Large intestine (tissue), 3 donors: ENCODE results near the gene BCR. TPM values are rescaled to one million over a fixed set of nuclear protein-coding genes. Genes with fewer than 3 reads are reported as not detected.

Experiments
- DNase-seq, 2 donors: peaks; one replicate each; pipeline versions ENCODE4 v3.0.0 to v3.0.0-alpha.2; 2013
- H3K27ac ChIP-seq: one replicate; pipeline ENCODE4 v1.5.1; 2013; ENCODE audit warnings: low read length
- H3K27me3 ChIP-seq: 2 replicates; pipeline ENCODE4 v1.6.1; 2013; ENCODE audit warnings: low read length; ENCODE audit not compliant: control insufficient read depth, insufficient read depth
- H3K36me3 ChIP-seq: 2 replicates; pipeline ENCODE4 v1.6.1; 2013; ENCODE audit warnings: low read length; ENCODE audit not compliant: control insufficient read depth, insufficient read depth
- H3K4me1 ChIP-seq: one replicate; pipeline ENCODE4 v1.6.1; 2013; ENCODE audit warnings: low read length; ENCODE audit not compliant: control insufficient read depth, insufficient read depth
- H3K4me3 ChIP-seq: one replicate; pipeline ENCODE4 v1.5.1; 2013; ENCODE audit warnings: low read length
- H3K9me3 ChIP-seq: one replicate; pipeline ENCODE4 v1.6.1; 2013; ENCODE audit warnings: mild to moderate bottlenecking, low read depth, low read length, moderate library complexity; ENCODE audit not compliant: control insufficient read depth
- WGBS: methylation state at CpG from one replicate; pipeline ENCODE4 v1.1.5; 2013; ENCODE audit warnings: low lambda C conversion rate; ENCODE audit not compliant: insufficient coverage; 5-methylcytosine and 5-hydroxymethylcytosine counted together
- polyA plus RNA-seq: library from polyadenylated mRNA; unstranded; fragments of 120-200 nt; gene quantifications from one replicate; pipeline ENCODE4 v1.2.1, GENCODE V29; 2013

Gene BCR
- polyA plus RNA-seq, 1 donor: 29.0 TPM

- no CpG with 5 or more reads among the region's 11 CpGs for WGBS
- Histone ChIP-seq H3K4me3 (no peak overlapping the region), H3K27ac (peak overlapping the region; percentile 0), H3K4me1 (peaks cover 35% of the 10 kb centered on the region), H3K9me3 (no peaks in the 10 kb centered on the region), H3K36me3 (no peaks in the 10 kb centered on the region), H3K27me3 (no peaks in the 10 kb centered on the region)
- DNase-seq: peak; percentile 42 to 63
Measured at GRCh38 chr22:23218867-23219251, 38.5 kb downstream of the BCR start.

GRCh38 chr22:23219317-23219716 lies 39.0 kb downstream of the BCR start:
- Histone ChIP-seq H3K9me3 (no peaks in the 10 kb centered on the region), H3K27ac (no peak overlapping the region), H3K4me3 (no peak overlapping the region), H3K27me3 (no peaks in the 10 kb centered on the region), H3K4me1 (peaks cover 40% of the 10 kb centered on the region), H3K36me3 (no peaks in the 10 kb centered on the region)
- no peak for DNase-seq
- WGBS: no CpG with 5 or more reads among the region's 10 CpGs

- Histone ChIP-seq H3K4me1 (peaks cover 41% of the 10 kb centered on the region), H3K4me3 (no peak overlapping the region), H3K36me3 (no peaks in the 10 kb centered on the region), H3K27ac (peak overlapping the region; percentile 8), H3K9me3 (no peaks in the 10 kb centered on the region), H3K27me3 (no peaks in the 10 kb centered on the region)
- peak in 1 of 2 donors; percentile 47 for DNase-seq
- no CpG with 5 or more reads among the region's 12 CpGs for WGBS
Measured at GRCh38 chr22:23219822-23220484, 39.6 kb downstream of the BCR start.

- H3K27me3 ChIP-seq: no peaks in the 10 kb centered on the region
- 100% methylated on average over 1 of the region's 11 CpGs for WGBS
- H3K4me1 ChIP-seq: peaks cover 43% of the 10 kb centered on the region
- H3K4me3 ChIP-seq: no peak overlapping the region
- DNase-seq: peak in 1 of 2 donors; percentile 36
- H3K36me3 ChIP-seq: no peaks in the 10 kb centered on the region
- H3K27ac ChIP-seq: peak overlapping the region; percentile 8
- no peaks in the 10 kb centered on the region for H3K9me3 ChIP-seq
Measured at GRCh38 chr22:23220485-23221350, 40.4 kb downstream of the BCR start.

- no peaks in the 10 kb centered on the region for H3K36me3 ChIP-seq
- no peaks in the 10 kb centered on the region for H3K27me3 ChIP-seq
- WGBS: no CpG with 5 or more reads among the region's 3 CpGs
- no peak for DNase-seq
- H3K4me3 ChIP-seq: no peak overlapping the region
- peaks cover 49% of the 10 kb centered on the region for H3K4me1 ChIP-seq
- no peaks in the 10 kb centered on the region for H3K9me3 ChIP-seq
- no peak overlapping the region for H3K27ac ChIP-seq
Measured at GRCh38 chr22:23221351-23221804, 41.1 kb downstream of the BCR start.

- no peak for DNase-seq
- H3K36me3 ChIP-seq: no peaks in the 10 kb centered on the region
- H3K9me3 ChIP-seq: no peaks in the 10 kb centered on the region
- no peak overlapping the region for H3K4me3 ChIP-seq
- H3K27me3 ChIP-seq: no peaks in the 10 kb centered on the region
- WGBS: 92% methylated on average over 2 of the region's 11 CpGs
- H3K4me1 ChIP-seq: peaks cover 49% of the 10 kb centered on the region
- no peak overlapping the region for H3K27ac ChIP-seq
Measured at GRCh38 chr22:23222033-23222792, 41.9 kb downstream of the BCR start.

GRCh38 chr22:23222793-23223568 lies 42.7 kb downstream of the BCR start:
- Histone ChIP-seq H3K27ac (no peak overlapping the region), H3K4me1 (peaks cover 48% of the 10 kb centered on the region), H3K27me3 (no peaks in the 10 kb centered on the region), H3K9me3 (peaks cover 3% of the 10 kb centered on the region), H3K4me3 (no peak overlapping the region), H3K36me3 (no peaks in the 10 kb centered on the region)
- no peak for DNase-seq
- no CpG with 5 or more reads among the region's 4 CpGs for WGBS

GRCh38 chr22:23223569-23224317 lies 43.4 kb downstream of the BCR start:
- peaks cover 40% of the 10 kb centered on the region for H3K4me1 ChIP-seq
- peaks cover 9% of the 10 kb centered on the region for H3K9me3 ChIP-seq
- H3K27me3 ChIP-seq: no peaks in the 10 kb centered on the region

GRCh38 chr22:23224846-23225245 lies 44.5 kb downstream of the BCR start:
- Histone ChIP-seq H3K27me3 (no peaks in the 10 kb centered on the region), H3K27ac (no peak overlapping the region), H3K4me1 (peaks cover 29% of the 10 kb centered on the region), H3K4me3 (no peak overlapping the region), H3K9me3 (peaks cover 14% of the 10 kb centered on the region), H3K36me3 (no peaks in the 10 kb centered on the region)
- DNase-seq: no peak
- 80% methylated on average over 1 of the region's 7 CpGs for WGBS

More at GRCh38 chr22:23223569-23224317, 43.4 kb downstream of the BCR start:
- Histone ChIP-seq H3K4me3 (no peak overlapping the region), H3K36me3 (no peaks in the 10 kb centered on the region), H3K27ac (no peak overlapping the region)
- DNase-seq: peak in 1 of 2 donors; percentile 52
- WGBS: no CpG with 5 or more reads among the region's 12 CpGs
